ENCODE data around the gene SPATA31E1.

GRCh38 chr9:87890837-87891236, 8.2 kb downstream of the SPATA31E1 start:
- TF ChIP-seq POLR2A (IDR thresholded peaks at IDR 0.05; ENCODE audit: low read depth, low read length) (no peak), POLR2AphosphoS5 (IDR thresholded peaks at IDR 0.05; ENCODE audit: low read depth, low read length) (no peak)

Measured in GM12892 (cell line).